KBM-7 (cell line): Measurements from ENCODE around the gene ADAMTSL1.

ENCODE experiments used
- DNase-seq: peaks from one replicate; pipeline ENCODE4 v3.0.0-alpha.2; 2015
- in situ Hi-C: fragments of 300-500 bp; cut with MboI; formaldehyde crosslinking; loops from 2 replicates; pipeline ENCODE4 v1.14.3; 2020; ENCODE audit warnings: low sequenced_read_pairs, low pct_unique_long_range_greater_than_20kb, mixed read lengths

ADAMTSL1 gene

GRCh38 chr9:18775930-18776329, 302.0 kb downstream of the ADAMTSL1 start:
- in situ Hi-C loops, result no loop called here
- DNase-seq, result no peak

DNA sequence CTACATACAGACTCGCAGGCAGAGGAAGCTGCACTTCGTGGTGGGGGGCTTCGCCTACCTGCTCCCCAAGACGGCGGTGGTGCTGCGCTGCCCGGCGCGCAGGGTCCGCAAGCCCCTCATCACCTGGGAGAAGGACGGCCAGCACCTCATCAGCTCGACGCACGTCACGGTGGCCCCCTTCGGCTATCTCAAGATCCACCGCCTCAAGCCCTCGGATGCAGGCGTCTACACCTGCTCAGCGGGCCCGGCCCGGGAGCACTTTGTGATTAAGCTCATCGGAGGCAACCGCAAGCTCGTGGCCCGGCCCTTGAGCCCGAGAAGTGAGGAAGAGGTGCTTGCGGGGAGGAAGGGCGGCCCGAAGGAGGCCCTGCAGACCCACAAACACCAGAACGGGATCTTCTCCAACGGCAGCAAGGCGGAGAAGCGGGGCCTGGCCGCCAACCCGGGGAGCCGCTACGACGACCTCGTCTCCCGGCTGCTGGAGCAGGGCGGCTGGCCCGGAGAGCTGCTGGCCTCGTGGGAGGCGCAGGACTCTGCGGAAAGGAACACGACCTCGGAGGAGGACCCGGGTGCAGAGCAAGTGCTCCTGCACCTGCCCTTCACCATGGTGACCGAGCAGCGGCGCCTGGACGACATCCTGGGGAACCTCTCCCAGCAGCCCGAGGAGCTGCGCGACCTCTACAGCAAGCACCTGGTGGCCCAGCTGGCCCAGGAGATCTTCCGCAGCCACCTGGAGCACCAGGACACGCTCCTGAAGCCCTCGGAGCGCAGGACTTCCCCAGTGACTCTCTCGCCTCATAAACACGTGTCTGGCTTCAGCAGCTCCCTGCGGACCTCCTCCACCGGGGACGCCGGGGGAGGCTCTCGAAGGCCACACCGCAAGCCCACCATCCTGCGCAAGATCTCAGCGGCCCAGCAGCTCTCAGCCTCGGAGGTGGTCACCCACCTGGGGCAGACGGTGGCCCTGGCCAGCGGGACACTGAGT, 303.2 kb downstream of the ADAMTSL1 start:
- in situ Hi-C loops, result no loop called here
- DNase-seq, result no peak

GRCh38 chr9:18778147-18778546, 304.2 kb downstream of the ADAMTSL1 start:
- no peak for DNase-seq
- in situ Hi-C loops, result no loop called here

- in situ Hi-C loops, result no loop called here
- DNase-seq, result no peak
Measured at GRCh38 chr9:18778846-18779245, 304.9 kb downstream of the ADAMTSL1 start.

GRCh38 chr9:18783909-18784308, 310.0 kb downstream of the ADAMTSL1 start:
- DNase-seq, result no peak
- in situ Hi-C loops, result no loop called here

- DNase-seq, result no peak
- in situ Hi-C loops, result no loop called here
Measured at GRCh38 chr9:18785604-18786003, 311.7 kb downstream of the ADAMTSL1 start.

DNA sequence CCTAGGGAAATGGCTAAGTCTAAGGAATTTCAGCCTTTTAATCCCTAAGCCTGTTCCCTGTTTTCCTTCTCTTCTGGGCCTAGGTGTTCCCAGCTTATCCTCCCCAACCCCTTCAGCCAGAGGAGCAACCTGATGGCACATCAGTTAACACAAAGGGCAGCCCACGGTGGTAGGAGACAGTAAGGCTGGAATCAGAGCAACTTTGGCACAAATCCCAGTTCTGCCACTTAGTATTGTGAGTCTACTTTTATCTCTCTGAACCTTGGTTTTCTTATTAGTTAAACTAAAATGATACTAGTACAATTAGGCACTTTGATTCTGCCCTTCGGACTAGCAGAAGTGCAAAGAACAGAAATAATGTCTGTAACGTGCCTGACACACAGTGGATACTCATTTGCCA, 312.2 kb downstream of the ADAMTSL1 start:
- no peak for DNase-seq
- in situ Hi-C loops, result no loop called here

DNA sequence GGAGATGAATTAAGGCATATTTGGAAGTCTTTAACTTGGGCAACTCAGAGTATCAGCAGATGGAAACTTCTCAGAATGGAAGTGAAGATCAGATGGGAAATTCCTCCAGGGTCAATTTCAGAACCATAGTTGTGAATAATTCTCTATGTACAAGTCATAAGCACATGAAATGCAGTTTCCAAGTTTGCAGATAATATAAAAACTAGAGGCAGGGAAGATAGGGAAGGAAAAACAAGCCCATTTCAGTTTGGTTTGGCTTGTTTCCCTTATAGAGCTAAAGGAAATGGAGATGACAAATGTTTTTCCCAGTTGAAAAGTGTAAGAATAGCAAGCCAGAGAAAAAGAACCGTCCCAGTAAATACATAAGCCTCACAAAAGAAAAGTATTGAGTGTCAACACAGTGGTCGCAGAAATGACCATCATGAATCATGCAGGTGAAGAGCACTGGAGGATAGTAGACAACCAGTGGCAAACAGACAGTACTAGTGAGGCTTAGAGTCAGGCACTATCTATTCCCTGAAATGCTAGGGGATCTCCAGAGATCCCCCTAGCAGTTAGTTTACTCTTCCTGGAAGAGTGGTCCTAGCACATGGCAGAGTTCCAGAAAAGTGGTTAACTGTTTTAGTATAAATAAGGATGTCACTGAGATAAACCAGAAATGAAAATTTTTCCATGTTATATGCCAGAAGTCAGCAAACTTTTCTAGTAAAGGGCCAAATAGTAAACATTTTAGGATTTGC, 313.1 kb downstream of the ADAMTSL1 start:
- in situ Hi-C loops, result no loop called here
- no peak for DNase-seq

DNA sequence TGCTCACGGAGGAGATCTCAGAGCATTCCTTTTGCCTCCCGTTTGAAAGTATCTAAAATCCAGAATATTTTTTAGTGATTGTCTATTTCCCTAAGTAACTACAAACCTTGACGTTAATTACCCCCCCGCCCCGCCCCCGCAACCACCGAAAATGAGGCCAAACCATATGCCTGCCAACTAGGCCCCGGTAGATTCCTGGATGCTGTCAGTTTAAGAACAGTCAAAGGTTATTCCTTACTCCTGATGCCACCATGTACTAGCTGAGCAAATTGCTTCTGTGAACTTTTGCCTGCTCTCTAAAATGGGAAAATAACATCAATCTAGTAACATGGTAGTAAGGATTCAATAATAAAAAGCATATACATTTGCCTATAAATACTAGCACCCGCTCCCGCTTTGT, 314.3 kb downstream of the ADAMTSL1 start:
- in situ Hi-C loops, result no loop called here

GRCh38 chr9:18791074-18791473, 317.1 kb downstream of the ADAMTSL1 start:
- peak; percentile 41 for DNase-seq
- in situ Hi-C loops, result no loop called here

More for the DNA sequence above, 314.3 kb downstream of the ADAMTSL1 start:
- DNase-seq, result no peak

- in situ Hi-C loops, result no loop called here
- no peak for DNase-seq
Measured at GRCh38 chr9:18793122-18793521, 319.2 kb downstream of the ADAMTSL1 start.

DNA sequence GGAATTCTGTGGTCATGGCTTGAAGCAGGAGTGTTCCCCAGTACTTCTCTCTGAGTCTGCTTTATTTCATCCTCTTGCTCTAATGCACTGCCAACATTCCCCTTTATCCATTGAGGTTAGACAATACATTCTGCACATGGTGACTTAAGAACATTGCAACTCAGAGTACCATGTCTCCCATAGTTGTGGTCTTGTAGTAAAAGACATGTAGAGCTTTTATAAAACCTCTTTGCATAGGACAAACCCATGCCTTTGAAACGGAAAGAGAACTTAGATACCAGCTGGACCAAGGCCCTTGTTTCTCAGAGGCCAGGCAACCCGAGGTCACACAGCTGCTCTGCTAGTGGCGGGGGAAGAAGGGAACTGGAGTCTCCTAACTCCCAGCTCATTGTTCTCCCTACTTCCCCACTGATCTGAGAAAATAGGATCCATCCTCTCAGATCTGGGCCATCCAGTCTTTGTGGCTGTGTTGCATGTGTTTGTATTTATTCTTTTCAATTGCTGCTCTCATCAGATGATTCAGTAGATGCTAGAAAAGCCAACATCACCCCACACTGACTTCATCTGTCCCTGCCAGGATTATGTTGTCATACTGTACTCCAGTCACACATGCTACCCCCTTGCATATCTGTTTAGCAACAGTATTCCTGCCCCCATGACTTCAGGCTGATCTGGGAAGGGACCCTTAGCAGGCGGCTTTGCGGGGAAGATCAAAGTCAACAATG, 322.2 kb downstream of the ADAMTSL1 start:
- in situ Hi-C loops, result no loop called here
- no peak for DNase-seq

DNA sequence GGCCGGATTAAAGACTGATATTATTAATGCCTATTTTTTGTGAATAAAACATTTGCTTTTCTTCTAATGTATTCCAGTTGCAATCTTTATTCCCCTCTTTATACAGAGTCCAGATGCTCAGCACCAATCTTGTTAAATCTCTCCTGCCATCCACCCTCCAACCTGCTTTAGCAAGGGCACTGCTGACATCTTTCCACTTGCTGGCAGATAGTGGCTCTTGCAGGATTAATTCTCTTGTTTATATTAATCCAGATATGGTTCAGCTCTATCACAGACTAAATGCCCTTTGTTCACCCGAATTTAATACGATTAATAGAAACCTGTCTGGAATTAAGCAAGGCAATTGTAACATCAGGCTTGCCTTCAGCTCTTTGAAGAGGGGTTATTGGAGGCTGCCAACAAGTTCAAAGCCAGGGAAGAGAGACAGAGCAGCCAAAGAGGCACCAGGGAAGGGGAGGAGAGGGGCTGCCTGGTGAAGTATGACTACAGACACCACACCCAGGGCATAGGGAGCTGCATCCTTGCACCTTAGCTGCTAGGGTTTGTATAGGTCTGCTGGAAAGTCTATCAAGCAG, 322.8 kb downstream of the ADAMTSL1 start:
- no peak for DNase-seq
- in situ Hi-C loops, result no loop called here

GRCh38 chr9:18798106-18798505, 324.2 kb downstream of the ADAMTSL1 start:
- DNase-seq, result no peak
- in situ Hi-C loops, result no loop called here

- in situ Hi-C loops, result no loop called here
- no peak for DNase-seq
Measured at GRCh38 chr9:18798508-18799290, 324.7 kb downstream of the ADAMTSL1 start.

DNA sequence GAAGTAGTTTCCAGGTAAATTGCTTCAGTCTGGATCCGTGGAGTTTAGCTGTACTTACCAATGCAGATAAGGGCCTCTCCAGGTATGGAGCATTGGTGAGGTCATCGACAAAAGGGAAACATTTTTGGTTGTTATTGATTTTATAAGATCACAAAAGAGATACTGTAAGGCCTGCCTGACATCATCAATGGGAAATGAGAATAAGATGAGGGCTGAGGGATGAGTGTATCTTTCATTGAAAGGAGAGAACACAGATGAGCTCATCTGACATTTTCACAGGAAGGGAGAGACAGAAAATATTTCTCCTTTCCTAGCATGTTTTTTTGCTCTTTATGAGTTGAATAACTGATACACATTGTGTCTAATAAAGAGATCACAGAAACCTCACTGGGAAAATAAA, 325.5 kb downstream of the ADAMTSL1 start:
- in situ Hi-C loops, result no loop called here
- no peak for DNase-seq

DNA sequence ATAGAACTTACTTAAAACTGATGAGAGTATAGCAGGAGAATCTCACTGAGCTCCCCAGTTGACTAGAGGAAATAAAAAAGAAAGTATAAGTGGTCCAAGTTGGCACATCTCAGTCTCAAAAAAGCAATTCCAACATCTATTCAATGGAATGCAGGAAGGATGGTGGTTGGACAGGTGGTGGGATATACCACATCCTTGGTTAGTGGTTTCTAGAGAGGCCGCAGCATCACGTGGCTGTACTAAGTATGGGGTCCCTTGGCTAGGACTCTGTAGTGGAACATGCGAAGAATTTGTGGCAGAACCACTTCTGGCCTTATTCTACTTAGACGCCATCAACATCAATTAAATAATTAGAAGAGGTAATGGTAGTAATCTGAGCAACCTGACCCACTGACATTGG, 326.6 kb downstream of the ADAMTSL1 start:
- in situ Hi-C loops, result no loop called here

GRCh38 chr9:18805386-18805785, 331.4 kb downstream of the ADAMTSL1 start:
- in situ Hi-C loops, result no loop called here
- DNase-seq, result no peak

More for the DNA sequence above, 326.6 kb downstream of the ADAMTSL1 start:
- DNase-seq, result no peak
